ENCODE data around the gene MPV17L.

- TF ChIP-seq CTCF (IDR thresholded peaks at IDR 0.05) (no peak), POLR2A (IDR thresholded peaks at IDR 0.05) (no peak)
These were observed 21.6 kb downstream of the MPV17L start for GRCh38 chr16:15417197-15417596.
